GM21515 (cell line): ENCODE data around the gene RANBP1.

Source experiments
- ATAC-seq: cut with Tn5 transposase; IDR thresholded peaks from one replicate; pipeline ENCODE4 v1.9.1; 2021; ENCODE audit not compliant: unreplicated experiment

RANBP1 gene

DNA sequence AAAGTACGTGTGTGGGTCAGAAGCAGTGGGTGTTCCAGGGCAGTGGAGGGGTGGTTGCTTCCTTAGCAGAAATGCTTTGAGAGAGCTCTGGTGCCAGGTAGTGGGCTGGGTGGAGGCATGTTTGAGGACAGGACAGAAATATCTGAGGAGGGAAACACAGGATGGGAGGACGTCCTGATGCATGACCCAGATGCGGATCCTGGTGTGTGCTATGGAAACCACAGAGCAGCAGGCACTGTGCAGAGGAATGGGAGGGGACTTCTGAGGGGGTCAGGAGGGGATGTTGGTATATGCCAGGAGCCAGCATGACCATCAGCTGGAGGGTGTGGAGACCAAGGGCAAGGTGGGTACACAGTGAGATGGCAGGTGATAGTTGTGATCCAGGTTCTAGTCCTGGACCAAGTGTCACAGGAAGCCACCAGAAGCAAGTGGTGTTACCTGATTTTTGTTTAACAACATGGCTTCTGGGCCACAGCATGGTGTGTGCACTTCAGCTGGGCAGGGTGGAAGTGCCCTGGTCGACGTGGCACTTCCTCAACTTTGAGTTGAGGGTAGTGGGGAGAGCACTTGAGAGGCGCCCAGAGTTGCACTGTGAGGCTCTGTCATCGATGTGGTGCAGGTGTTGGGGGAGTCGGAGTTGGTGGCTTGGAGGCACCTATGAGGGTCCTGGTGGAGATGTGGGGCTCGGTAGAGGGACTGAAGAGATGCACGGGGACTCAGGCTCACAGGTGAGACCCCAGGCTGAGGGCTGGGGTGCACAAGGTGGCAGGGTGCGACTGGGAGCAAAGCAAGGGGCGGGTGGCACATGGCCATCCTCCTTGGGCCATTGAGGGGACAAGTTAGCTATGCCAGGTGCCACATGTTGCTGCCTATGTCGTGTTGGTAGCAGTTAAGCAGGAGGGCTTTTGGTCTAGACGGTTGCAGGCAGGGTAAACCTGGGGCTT is 28.3 kb upstream of the RANBP1 start:
- no peak for ATAC-seq

DNA sequence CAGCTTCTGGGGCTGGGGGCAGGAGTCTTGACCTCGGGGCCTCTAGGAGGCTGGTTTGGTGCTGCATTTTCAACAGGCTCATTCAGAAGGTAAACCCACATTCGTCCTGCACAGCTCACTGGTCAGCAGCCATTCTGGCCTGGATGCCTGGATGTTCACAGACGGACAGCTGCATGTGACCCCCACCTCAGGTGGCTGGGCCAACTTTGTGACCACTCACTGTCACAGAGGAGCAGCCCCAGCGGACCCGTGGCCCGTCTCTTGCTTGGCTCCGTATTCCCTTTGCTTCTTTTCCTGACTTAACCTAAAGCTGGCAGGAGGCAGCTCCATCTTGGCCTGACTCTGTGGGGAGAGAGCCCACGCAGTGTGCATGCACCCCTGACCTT is 27.6 kb upstream of the RANBP1 start:
- no peak for ATAC-seq

DNA sequence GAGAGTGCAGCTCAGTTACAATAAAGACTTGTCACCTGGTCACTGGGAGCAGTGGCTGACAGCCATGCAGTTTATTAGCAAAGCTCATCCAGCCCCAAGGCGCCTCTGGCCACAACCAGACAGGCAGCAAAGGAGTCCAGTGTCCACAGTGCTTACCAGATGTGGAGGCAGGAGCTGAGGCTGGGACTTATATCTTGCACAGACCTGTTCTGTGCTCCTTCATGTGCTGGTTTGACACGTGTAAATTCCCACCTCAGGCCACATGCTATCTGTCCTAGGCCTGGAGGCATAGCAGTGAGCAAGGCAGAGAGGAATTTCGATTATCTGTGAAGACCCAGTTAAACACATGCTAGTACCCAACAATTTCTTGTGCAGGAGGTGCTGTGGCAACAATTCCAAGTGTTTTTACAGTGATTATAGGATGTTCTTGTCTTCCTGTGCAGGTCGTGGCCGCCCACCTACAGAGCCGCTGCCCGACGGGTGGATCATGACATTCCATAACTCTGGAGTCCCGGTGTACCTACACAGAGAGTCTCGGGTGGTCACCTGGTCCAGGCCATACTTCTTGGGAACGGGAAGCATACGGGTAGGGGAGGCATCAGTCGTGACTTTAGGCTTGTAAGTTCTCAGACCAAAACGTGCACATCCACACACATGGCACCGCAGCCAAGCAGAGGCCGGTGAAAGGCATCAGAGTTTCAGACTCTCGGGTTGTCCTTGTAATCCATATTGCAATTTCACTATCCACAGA is 26.5 kb upstream of the RANBP1 start:
- no peak for ATAC-seq

DNA sequence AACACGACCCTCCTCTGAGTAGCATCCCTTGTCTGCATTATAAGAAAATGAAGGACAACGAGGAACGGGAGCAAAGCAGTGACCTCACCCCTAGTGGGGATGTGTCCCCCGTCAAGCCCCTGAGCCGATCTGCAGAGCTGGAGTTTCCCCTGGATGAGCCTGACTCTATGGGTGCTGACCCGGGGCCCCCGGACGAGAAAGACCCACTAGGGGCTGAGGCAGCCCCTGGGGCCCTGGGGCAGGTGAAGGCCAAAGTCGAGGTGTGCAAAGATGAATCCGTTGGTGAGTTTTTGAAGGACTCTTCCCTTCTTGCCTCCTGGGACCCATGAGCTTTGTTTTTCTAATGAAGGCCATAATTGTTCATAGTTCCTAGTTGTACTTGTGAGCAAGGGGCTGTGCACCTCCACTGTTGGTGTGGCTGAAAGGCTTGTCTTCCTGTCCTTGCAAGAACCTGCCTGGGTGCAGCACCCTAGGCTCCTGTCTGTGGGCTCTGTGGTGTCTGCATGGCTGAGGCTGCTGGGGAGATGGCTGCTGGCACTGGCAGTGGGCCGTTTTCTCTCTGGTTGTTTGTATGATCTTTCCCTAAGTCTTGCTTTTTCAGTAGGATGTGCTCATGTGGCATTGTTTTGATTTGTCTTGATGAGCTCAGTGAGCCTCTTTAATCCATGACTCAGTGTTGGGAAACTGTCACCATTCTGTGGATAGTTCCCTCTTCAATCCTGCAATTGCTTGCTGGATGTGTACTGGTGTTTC is 25.8 kb upstream of the RANBP1 start:
- no peak for ATAC-seq

DNA sequence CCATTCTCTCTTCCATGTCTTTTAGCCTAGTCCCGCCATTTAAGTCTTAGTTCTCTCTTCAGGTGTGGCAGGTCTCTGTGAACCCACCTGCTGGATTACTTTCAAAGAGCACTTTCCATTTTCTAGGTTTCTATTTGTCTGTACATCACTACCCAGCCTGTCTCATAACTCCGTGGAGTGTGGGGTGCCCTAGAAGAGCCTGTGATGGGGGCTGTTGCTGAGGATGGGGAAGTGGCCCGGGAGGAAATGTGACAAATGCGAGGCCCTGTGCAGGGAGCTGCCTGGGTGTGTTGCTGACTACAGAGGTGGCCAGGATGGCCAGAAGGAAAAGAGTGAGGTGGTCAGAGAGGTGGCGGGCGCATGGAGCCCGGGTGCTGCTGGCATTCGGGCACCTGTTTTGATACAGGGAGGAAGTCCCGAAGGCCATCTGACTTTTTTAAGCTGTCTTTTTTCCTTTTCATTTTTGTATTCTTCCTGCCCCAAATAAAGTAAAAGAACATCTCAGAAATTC is 25.1 kb upstream of the RANBP1 start:
- no peak for ATAC-seq

DNA sequence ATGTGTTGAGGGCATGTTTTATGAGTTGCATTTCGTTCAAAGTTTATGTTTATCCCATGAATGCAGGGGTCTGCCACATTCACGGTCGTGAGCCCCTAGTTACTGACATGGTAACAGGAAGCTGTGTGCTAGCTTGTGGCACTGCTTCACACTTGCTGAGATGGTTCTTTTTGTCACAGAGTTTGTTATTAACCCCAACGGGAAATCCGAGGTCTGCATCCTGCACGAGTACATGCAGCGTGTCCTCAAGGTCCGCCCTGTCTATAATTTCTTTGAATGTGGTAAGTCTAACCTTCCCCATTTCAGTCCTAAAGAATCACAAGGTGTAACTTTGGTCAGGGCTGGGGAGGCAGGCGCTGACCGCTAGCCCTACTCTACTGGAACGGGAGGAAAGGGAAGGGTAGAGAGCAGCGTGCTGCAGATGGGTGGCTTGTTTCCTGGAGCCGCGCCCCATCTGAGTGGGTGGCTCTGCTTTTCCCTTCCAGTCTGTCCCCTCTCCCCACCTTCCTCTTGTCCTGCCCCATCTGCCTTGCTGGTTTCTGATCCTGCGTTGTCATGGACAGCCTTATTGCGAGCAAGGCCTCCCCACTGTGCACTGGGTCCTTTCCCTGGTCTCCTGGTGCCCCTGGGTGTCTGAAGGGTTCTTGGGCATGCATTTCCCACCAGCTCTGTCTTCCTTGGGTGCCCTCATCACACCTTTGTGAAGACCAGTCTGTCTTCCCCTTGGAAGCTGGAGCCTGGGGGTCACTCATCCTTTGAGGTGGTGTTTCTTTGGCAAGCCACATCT is 24.0 kb upstream of the RANBP1 start:
- ATAC-seq: no peak

DNA sequence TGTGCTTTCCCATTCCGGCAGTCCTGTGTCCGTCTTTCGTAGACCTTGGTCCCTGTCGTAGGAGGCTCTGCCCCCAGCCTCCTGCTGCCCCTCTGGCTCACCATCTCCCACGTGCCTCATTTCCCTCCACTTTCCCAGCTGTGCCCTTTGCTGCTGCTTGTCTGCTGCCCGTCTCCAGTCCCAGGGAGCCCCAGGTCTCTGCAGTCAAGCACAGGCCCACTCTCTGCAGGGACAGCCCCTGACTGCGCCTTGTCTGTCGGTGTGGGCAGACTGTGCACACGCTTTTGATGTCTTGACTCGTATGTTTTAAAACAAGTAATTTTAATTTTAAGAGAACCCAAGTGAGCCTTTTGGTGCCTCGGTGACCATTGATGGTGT is 23.4 kb upstream of the RANBP1 start:
- ATAC-seq: no peak

DNA sequence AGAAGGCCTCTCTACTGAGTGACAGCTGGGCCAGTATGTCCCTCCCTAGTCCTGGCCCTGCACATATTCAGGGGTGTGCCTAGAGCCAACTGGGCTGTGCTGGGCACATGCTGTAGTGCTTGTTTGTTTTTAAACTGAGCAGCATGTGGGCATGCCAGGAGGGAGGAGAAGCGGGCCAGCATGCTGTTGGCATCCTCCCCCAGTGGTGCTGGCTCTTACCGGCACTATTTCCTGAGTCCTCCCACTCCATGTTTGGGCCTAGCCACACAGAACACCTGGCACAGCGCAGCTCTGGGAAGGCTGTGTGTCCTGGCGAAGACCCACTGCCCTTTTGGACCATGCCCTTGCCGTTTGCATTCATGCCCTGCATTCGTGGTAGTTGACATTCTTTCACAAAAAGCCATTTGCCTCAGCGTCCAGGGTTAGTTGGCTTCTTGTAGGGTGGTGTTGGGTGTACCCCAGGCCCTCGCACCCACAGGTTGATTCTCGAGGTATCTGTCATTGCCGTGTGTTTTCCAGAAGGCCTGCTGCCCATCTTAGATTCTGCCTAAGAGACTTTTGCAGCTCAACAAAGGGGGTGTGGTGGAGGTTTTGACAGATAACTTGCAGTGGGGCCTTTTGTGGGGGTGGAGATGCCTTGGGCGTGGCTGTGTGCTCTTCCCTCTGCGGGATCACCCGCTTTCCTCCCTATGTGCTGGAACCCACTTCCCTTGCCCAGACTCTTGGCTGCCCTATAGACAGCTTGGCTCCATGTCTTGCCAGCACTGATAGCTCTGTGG is 22.3 kb upstream of the RANBP1 start:
- ATAC-seq: no peak

GRCh38 chr22:20094197-20094807 is 21.6 kb upstream of the RANBP1 start:
- ATAC-seq: no peak

- no peak for ATAC-seq
These were observed 20.4 kb upstream of the RANBP1 start for GRCh38 chr22:20095521-20095920.

DNA sequence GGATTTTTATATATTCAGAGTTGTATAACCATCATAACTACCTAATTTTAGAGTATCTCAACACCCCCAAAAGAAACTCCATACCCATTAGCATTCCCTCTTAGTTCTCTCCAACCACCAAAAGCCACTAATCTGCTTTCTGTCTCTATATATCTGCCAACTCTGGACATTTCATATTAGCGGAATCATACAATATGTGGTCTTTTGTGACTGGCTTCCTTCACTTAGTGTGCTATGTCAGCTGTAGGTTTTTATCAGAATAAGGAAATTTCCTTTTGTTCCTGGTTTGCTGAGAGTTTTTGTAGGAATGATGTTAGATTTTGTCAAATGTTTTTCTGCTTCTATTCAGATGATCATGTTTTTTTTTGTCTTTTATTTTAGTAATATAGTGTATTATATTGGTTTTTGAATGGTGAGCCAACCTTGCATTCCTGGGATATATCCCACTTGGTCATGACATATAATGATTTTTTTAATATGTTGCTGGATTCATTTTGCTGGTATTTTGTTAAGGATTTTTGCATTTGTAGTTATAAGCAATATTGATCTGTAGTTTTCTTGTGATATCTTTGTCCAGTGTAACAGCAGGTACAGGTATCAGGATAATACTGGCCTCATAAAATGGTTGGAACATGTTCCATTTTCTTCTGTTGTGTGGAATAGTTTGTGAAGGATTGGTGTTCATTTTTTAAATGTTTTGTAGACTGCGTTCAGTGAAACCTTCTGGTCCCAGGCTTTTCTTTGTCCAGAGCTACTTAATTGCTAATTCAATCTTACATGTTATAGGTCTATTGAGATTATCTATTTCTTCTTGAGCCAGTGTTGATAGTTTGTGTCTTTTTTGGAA is 19.1 kb upstream of the RANBP1 start:
- no peak for ATAC-seq

DNA sequence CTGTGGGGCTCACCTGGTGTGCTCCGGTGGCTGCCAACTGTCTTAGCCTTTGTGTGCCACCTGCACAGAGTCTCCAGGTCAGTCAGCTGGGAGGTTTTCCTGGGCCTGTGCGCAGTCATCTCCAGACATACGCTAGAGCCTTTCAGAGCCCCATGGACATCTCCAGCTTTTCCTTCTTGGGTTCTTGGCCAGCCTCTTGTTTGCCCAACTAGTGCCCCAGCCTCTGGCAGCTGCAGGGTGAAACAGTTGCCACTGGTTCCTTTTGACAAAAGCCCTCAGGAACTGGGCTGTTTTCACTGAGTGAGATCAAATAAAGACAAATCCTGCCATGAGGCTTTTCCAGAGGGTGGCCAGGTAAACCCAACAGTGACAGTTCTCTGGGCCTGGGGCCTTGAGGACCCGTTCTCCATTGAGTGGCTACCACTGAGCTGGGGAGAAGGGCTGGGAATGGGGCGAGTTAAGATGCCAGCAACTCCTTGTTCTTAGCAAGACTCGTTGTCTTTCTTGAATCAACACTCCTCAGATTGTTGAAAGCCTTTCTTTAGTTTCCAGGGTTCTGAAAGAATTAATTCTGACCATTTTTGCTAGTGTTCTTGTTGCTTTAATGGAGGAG is 16.7 kb upstream of the RANBP1 start:
- ATAC-seq: no peak

DNA sequence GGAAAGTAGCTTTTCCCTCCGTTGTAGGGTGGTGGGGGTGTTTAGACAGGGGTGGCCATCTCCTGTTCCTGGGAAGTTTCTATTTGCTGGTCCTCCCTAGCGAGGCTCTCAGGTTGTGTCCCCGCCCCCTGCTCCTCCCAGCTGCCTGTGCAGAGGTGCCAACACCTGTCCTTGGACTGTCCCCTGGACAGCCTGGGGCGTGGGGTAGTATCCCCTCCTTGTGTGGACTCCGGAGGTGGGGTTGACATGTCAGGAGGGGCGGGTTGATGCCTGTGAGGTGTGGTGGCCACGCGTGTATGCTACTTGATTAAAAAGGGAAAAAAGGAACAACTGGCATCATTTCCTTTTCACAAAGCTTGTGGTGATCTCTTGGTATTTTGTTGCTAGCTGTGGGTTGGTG is 14.3 kb upstream of the RANBP1 start:
- no peak for ATAC-seq

- ATAC-seq: no peak
These were observed 13.6 kb upstream of the RANBP1 start for GRCh38 chr22:20102203-20102780.

DNA sequence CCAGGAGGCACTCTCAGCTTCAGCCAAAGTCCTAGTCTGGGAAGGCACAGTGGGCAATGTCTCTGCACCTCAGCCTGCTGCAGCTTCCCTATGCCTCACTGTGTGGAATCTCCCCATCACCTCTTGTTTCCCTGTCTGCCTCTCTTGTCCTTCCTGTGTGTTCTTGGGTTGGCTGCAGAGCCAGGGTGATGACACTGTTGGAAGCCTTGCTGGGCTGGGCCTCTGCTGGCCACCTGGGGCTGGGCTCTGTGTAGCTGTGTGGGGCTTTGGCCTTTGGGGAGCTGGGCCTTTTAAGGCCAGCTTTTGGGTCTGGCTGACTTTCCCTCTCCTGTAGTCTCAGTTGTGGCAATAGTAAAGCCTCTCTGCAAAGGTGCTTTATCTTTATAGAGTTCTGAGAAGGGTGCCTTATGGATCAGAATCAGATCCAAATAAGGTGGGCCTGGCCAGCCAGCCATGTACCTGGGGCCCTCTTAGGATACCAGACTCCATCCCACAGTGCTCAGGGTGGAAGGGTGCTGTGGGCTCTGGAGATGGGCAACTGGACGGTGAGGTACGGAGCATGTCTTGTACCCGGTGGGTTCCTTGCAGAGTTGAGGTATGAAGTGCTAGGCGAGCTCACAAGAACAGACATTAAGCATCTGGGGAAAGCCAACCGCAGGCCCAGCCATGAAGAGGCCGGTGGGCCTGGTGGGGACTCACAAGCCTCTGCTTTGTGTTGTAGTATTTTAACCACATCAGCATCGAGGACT is 10.3 kb upstream of the RANBP1 start:
- no peak for ATAC-seq

GRCh38 chr22:20106205-20106848 is 9.6 kb upstream of the RANBP1 start:
- no peak for ATAC-seq

DNA sequence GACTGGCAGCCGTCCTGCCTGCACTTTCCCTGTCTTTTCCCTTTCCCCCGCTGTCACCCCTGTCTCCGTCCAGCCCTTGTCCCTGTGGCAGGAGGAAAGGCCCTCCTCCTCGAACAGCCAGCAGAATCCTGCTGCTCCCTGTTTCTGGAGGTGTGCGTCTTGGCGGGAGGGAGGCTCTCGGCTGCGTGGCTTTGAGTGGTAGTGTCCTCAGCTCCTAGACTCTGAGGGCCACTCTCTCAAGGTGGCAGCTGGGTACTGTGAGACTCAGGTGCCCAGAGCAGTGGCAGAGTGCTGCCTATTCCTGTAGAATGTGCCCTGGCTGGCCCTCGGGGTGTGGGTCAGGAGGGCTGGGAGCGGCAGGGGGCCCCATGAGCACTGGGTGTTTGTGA is 9.1 kb upstream of the RANBP1 start:
- ATAC-seq: no peak
